A549 (cell line): Measurements from ENCODE around the gene SPSB2. TPM values are rescaled to one million over a fixed set of nuclear protein-coding genes. Genes with fewer than 3 reads are reported as not detected.

Experiments
- ATAC-seq, 2 experiments: fragments of 200-7000 bp in 1 of 2; fragments of >200 bp in 1 of 2; cut with Nextera tagmentation in 1 of 2; cut with Tn5 transposase in 1 of 2; 3 replicates each; pipeline versions ENCODE4 v1.8.0 to v1.9.1; 2018 to 2020; ENCODE audit warnings: mild to moderate bottlenecking in 1 of 2, moderate library complexity in 1 of 2
- CTCF ChIA-PET: fragments of 300-600 bp; sonication (Branson Sonifier 250); formaldehyde crosslinking; extraction: SDS; loops from one replicate; lab custom pipeline; 2021; ENCODE audit warnings: antibody characterized with exemption, inconsistent platforms; lab: Yijun Ruan, JAX
- POLR2A ChIA-PET: fragments of 350-600 bp; formaldehyde crosslinking; extraction: SDS; loops from one replicate; lab custom pipeline; 2021; ENCODE audit warnings: antibody characterized with exemption, inconsistent platforms; lab: Yijun Ruan, JAX
- DNase-seq, 2 experiments: peaks; one replicate each; pipeline versions ENCODE4 v3.0.0 to v3.0.0-alpha.2; 2011 to 2016; ENCODE audit warnings: low read depth in 1 of 2, low spot score in 1 of 2
- FAIRE-seq: peaks from 2 replicates; lab custom pipeline; 2011; peaks lifted over from hg19 to GRCh38; lab: Jason Lieb, UNC
- H3K27ac ChIP-seq, 2 experiments: fragments of >200 bp; sonication (Bioruptor Twin); formaldehyde crosslinking; 3 replicates each; pipeline ENCODE4 v1.5.1; 2016 to 2017
- H3K4me1 ChIP-seq: fragments of >200 bp; sonication (Bioruptor Twin); formaldehyde crosslinking; 3 replicates; pipeline ENCODE4 v1.6.1; 2016
- H3K4me2 ChIP-seq: fragments of >200 bp; sonication (Bioruptor Twin); formaldehyde crosslinking; 3 replicates; pipeline ENCODE4 v1.6.1; 2016
- H3K4me3 ChIP-seq: fragments of >200 bp; sonication (Bioruptor Twin); formaldehyde crosslinking; 3 replicates; pipeline ENCODE4 v1.5.1; 2016
- H3K9me3 ChIP-seq: fragments of >200 bp; sonication (Bioruptor Twin); formaldehyde crosslinking; 3 replicates; pipeline ENCODE4 v1.6.1; 2016
- CBX2 ChIP-seq: fragments of 200-600 bp; sonication (generic); IDR thresholded peaks from 2 replicates; pipeline ENCODE4 v1.6.1; 2016; ENCODE audit warnings: low read depth, mild to moderate bottlenecking, borderline replicate concordance
- CHD2 ChIP-seq: fragments of 150-350 bp; IDR thresholded peaks from 2 replicates; pipeline ENCODE4 v1.6.1; 2014; ENCODE audit warnings: low read length; ENCODE audit not compliant: partially characterized antibody
- GATA3 ChIP-seq: IDR thresholded peaks from 2 replicates; pipeline ENCODE4 v1.6.1; 2012; ENCODE audit warnings: borderline replicate concordance
- HOXB13 ChIP-seq: fragments of 250-450 bp; sonication (Bioruptor Pico); IDR thresholded peaks from 2 replicates; pipeline ENCODE4 v1.5.0; 2020; ENCODE audit warnings: low read depth, mild to moderate bottlenecking, moderate library complexity
- KDM5A ChIP-seq: fragments of 200-600 bp; sonication (generic); IDR thresholded peaks from 2 replicates; pipeline ENCODE4 v1.6.1; 2016; ENCODE audit warnings: antibody characterized with exemption, mild to moderate bottlenecking
- MAFK ChIP-seq: fragments of 450-650 bp; IDR thresholded peaks from 2 replicates; pipeline ENCODE4 v1.6.1; 2014; ENCODE audit not compliant: partially characterized antibody
- MYC ChIP-seq: IDR thresholded peaks from 2 replicates; pipeline ENCODE4 v1.6.1; 2012; ENCODE audit warnings: mild to moderate bottlenecking, inconsistent platforms, low read length, improper control_type of control experiment, borderline replicate concordance
- PHF8 ChIP-seq: fragments of 200-600 bp; sonication (generic); IDR thresholded peaks from 2 replicates; pipeline ENCODE4 v1.6.1; 2016; ENCODE audit warnings: low read depth, mild to moderate bottlenecking, antibody characterized with exemption, moderate library complexity, borderline replicate concordance
- POLR2A ChIP-seq: IDR thresholded peaks from 2 replicates; pipeline ENCODE4 v1.6.1; 2012; ENCODE audit warnings: mild to moderate bottlenecking, low read length
- POLR2AphosphoS2 ChIP-seq: conservative IDR thresholded peaks from 2 replicates; pipeline ENCODE4 v1.6.1; 2012; ENCODE audit warnings: low read length, improper control_type of control experiment, inconsistent platforms
- RAD21 ChIP-seq, 2 experiments: fragments of >200 bp in 1 of 2; sonication (Bioruptor Twin) in 1 of 2; formaldehyde crosslinking in 1 of 2; IDR thresholded peaks in 1 of 2; conservative IDR thresholded peaks in 1 of 2; 2 replicates in 1 of 2; 3 replicates in 1 of 2; pipeline ENCODE4 v1.6.1; 2012 to 2018; ENCODE audit warnings: inconsistent platforms in 1 of 2
- RARB ChIP-seq: fragments of 250-450 bp; sonication (Bioruptor Pico); IDR thresholded peaks from 2 replicates; pipeline ENCODE4 v1.8.0; 2021; ENCODE audit warnings: mild to moderate bottlenecking, moderate library complexity
- RCOR1 ChIP-seq: fragments of 150-350 bp; IDR thresholded peaks from 2 replicates; pipeline ENCODE4 v1.6.1; 2014; ENCODE audit warnings: antibody characterized with exemption, low read length, low read depth
- RFX5 ChIP-seq: fragments of 450-650 bp; IDR thresholded peaks from 2 replicates; pipeline ENCODE4 v1.7.1; 2014; ENCODE audit warnings: antibody characterized with exemption, mild to moderate bottlenecking, moderate library complexity
- SMC3 ChIP-seq: fragments of >200 bp; sonication (Bioruptor Twin); formaldehyde crosslinking; IDR thresholded peaks from 3 replicates; pipeline ENCODE4 v1.6.1; 2018; ENCODE audit warnings: inconsistent platforms
- SREBF2 ChIP-seq: fragments of 450-650 bp; IDR thresholded peaks from 2 replicates; pipeline ENCODE4 v1.6.1; 2014; ENCODE audit warnings: mild to moderate bottlenecking, moderate library complexity
- TFCP2L1 ChIP-seq: fragments of 250-450 bp; sonication (Bioruptor Pico); IDR thresholded peaks from 2 replicates; pipeline ENCODE4 v1.5.0; 2021; ENCODE audit warnings: mild to moderate bottlenecking
- ZC3H11A ChIP-seq: fragments of 450-650 bp; IDR thresholded peaks from 2 replicates; pipeline ENCODE4 v1.6.1; 2014; ENCODE audit warnings: antibody characterized with exemption, mild to moderate bottlenecking
- ZFP36 ChIP-seq: fragments of 450-650 bp; IDR thresholded peaks from 2 replicates; pipeline ENCODE4 v1.6.1; 2014; ENCODE audit warnings: borderline replicate concordance; ENCODE audit not compliant: partially characterized antibody
- ZNF302 ChIP-seq: fragments of 250-450 bp; sonication (Bioruptor Pico); IDR thresholded peaks from 2 replicates; pipeline ENCODE4 v1.9.0; 2021; ENCODE audit warnings: inconsistent platforms, mild to moderate bottlenecking, moderate library complexity
- WGBS: methylation state at CpG from one replicate; pipeline ENCODE4 v1.1.6; 2017; ENCODE audit errors: missing lambda C conversion rate; 5-methylcytosine and 5-hydroxymethylcytosine counted together
- polyA plus RNA-seq, 4 experiments: library from polyadenylated mRNA; depleted of rRNA in 3 of 4; stranded (reverse); fragments of >200 nt; fragmentation: RNase III in 1 of 4; extraction: RNeasy Plus Mini Kit Qiagen cat#74134 plus additional on column Dnase treatment in 1 of 4; gene quantifications; 2 replicates in 3 of 4; 3 replicates in 1 of 4; pipeline ENCODE4 v1.2.3, GENCODE V29; 2011 to 2017
- TF ChIP-seq, protein P1 (sequence below): fragments of >200 bp; sonication (Bioruptor Twin); formaldehyde crosslinking; IDR thresholded peaks from 2 replicates; pipeline ENCODE4 v1.6.1; 2016
- TF ChIP-seq, protein P2 (sequence below): fragments of >200 bp; sonication (Bioruptor Twin); formaldehyde crosslinking; IDR thresholded peaks from 3 replicates; pipeline ENCODE4 v1.6.1; 2016
- TF ChIP-seq, protein P3 (sequence below): fragments of 200-600 bp; sonication (generic); IDR thresholded peaks from 2 replicates; pipeline ENCODE4 v1.6.1; 2016; ENCODE audit warnings: antibody characterized with exemption, mild to moderate bottlenecking, moderate library complexity

SPSB2 gene
- polyA plus RNA-seq, 2 of the 4 experiments (the other 2 are of a cell fraction) = 16.8 to 21.8 TPM

DNA sequence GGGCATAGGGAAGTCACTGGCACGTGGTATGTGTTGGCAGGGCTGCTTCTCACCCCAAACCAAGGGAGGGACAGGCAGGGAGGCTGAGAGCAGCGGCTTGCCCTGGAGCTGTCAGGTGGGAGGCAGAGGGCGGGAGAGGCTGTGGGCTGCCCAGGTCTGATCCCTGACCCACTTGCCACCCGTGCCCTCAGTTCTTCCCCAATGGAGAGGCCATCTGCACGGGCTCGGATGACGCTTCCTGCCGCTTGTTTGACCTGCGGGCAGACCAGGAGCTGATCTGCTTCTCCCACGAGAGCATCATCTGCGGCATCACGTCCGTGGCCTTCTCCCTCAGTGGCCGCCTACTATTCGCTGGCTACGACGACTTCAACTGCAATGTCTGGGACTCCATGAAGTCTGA lies 27.7 kb downstream of the SPSB2 start:
- CTCF ChIA-PET = interaction anchor here (7.5 to 29.8 kb wide), 3 partner anchors 14 to 92 kb away, joined by 56 to 306 read pairs (median 92); partner anchors contain the start of genes MLF2 and P3H3
- Histone ChIP-seq H3K4me1 (peaks cover 8% of the 10 kb centered on the region), H3K4me2 (no peak overlapping the region), H3K4me3 (no peak overlapping the region), H3K9me3 (no peaks in the 10 kb centered on the region), H3K27ac (no peak overlapping the region)
- 95% methylated on average over 17 of the region's 17 CpGs for WGBS
- POLR2A ChIA-PET = no interaction called here
- no peak for TF ChIP-seq PHF8
- TF ChIP-seq ZFP36 = no peak
- TF ChIP-seq RAD21 (conservative IDR thresholded peaks at IDR 0.05 in 1 of 2, IDR thresholded peaks at IDR 0.05 in 1 of 2) = no peak
- no peak for TF ChIP-seq RARB (CRISPR knock-in tag)
- TF ChIP-seq TFCP2L1 (CRISPR knock-in tag) = no peak
- TF ChIP-seq SREBF2 = no peak
- TF ChIP-seq, protein P1, sequence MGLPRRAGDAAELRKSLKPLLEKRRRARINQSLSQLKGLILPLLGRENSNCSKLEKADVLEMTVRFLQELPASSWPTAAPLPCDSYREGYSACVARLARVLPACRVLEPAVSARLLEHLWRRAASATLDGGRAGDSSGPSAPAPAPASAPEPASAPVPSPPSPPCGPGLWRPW = no peak
- TF ChIP-seq, protein P2, sequence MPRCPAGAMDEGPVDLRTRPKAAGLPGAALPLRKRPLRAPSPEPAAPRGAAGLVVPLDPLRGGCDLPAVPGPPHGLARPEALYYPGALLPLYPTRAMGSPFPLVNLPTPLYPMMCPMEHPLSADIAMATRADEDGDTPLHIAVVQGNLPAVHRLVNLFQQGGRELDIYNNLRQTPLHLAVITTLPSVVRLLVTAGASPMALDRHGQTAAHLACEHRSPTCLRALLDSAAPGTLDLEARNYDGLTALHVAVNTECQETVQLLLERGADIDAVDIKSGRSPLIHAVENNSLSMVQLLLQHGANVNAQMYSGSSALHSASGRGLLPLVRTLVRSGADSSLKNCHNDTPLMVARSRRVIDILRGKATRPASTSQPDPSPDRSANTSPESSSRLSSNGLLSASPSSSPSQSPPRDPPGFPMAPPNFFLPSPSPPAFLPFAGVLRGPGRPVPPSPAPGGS = no peak
- DNase-seq = no peak
- no peak for ATAC-seq
- FAIRE-seq = no peak

DNA sequence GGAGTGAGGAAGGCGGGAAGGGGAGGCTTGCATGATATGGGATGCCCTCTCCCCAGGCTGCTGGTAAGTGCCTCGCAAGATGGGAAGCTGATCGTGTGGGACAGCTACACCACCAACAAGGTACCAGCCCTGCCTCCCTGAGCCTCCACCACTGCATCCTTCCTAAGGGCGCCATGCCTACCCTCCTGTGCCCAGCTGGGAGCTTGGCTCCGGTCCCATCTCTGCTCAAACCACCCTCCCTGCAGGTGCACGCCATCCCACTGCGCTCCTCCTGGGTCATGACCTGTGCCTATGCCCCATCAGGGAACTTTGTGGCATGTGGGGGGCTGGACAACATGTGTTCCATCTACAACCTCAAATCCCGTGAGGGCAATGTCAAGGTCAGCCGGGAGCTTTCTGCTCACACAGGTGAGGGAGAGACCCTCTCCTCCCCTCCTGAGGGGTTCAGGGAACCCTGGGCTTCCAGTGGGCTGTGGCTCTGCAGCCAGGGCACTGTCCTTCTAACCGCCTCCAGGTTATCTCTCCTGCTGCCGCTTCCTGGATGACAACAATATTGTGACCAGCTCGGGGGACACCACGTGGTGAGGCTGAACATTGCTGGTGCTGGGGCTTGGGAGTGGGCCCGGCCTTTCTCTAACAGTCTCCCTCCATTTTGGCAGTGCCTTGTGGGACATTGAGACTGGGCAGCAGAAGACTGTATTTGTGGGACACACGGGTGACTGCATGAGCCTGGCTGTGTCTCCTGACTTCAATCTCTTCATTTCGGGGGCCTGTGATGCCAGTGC lies 29.8 kb downstream of the SPSB2 start:
- Histone ChIP-seq H3K9me3 (no peaks in the 10 kb centered on the region), H3K4me2 (no peak overlapping the region), H3K4me1 (no peaks in the 10 kb centered on the region), H3K4me3 (no peak overlapping the region), H3K27ac (no peak overlapping the region)
- FAIRE-seq (no peak), DNase-seq (no peak), ATAC-seq (peak in 1 of 2 experiments; percentile 63; a peak in 3 of 6 replicates)
- ChIA-PET POLR2A (interaction anchor here (2.0 kb wide), 1 partner anchor 8 kb away, joined by 9 read pairs; the partner anchor contains the start of genes CDCA3 and USP5), CTCF (interaction anchor here (1.6 to 29.8 kb wide), 6 partner anchors 12 to 272 kb away, joined by 4 to 306 read pairs (median 32); partner anchors contain the start of genes MLF2 and P3H3)
- WGBS = 83% methylated on average over 15 of the region's 16 CpGs
- TF ChIP-seq SMC3 (no peak), POLR2AphosphoS2 (no peak), CHD2 (no peak), SREBF2 (no peak), HOXB13 (CRISPR knock-in tag) (no peak), CBX2 (no peak), RFX5 (no peak)
- TF ChIP-seq, protein P1 = no peak

DNA sequence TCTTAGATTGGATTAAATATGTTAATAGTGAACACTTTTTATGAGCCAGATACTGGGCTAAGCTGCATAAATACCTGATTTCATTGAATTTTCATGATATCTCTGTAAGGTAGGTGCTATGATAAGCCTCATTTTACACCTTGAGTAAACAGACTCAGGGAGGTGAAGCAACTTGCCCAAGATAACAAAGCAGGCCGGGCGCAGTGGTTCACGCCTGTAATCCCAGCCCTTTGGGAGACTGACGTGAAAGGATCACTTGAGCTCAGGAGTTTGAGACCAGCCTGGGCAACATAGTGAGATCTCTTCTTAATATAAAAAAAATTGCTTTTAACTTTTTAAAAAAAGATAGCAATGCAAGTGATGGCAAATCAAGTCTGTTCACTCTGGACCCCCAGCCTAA lies 31.0 kb downstream of the SPSB2 start:
- CTCF ChIA-PET = interaction anchor here (0.6 to 29.8 kb wide), 6 partner anchors 10 to 190 kb away, joined by 3 to 306 read pairs (median 31); partner anchors contain the start of genes MLF2 and P3H3
- WGBS = 95% methylated on average over 4 of the region's 4 CpGs

More for the DNA sequence above, 31.0 kb downstream of the SPSB2 start:
- H3K9me3 ChIP-seq = no peaks in the 10 kb centered on the region
- FAIRE-seq (no peak), DNase-seq (no peak)
- no peak for TF ChIP-seq GATA3
- TF ChIP-seq ZC3H11A = no peak
- TF ChIP-seq, protein P3, sequence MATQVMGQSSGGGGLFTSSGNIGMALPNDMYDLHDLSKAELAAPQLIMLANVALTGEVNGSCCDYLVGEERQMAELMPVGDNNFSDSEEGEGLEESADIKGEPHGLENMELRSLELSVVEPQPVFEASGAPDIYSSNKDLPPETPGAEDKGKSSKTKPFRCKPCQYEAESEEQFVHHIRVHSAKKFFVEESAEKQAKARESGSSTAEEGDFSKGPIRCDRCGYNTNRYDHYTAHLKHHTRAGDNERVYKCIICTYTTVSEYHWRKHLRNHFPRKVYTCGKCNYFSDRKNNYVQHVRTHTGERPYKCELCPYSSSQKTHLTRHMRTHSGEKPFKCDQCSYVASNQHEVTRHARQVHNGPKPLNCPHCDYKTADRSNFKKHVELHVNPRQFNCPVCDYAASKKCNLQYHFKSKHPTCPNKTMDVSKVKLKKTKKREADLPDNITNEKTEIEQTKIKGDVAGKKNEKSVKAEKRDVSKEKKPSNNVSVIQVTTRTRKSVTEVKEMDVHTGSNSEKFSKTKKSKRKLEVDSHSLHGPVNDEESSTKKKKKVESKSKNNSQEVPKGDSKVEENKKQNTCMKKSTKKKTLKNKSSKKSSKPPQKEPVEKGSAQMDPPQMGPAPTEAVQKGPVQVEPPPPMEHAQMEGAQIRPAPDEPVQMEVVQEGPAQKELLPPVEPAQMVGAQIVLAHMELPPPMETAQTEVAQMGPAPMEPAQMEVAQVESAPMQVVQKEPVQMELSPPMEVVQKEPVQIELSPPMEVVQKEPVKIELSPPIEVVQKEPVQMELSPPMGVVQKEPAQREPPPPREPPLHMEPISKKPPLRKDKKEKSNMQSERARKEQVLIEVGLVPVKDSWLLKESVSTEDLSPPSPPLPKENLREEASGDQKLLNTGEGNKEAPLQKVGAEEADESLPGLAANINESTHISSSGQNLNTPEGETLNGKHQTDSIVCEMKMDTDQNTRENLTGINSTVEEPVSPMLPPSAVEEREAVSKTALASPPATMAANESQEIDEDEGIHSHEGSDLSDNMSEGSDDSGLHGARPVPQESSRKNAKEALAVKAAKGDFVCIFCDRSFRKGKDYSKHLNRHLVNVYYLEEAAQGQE = no peak
- TF ChIP-seq POLR2A = no peak
- TF ChIP-seq, protein P2 = no peak
- TF ChIP-seq KDM5A = no peak
- no peak for TF ChIP-seq MYC
- TF ChIP-seq ZNF302 = no peak
- no peak for TF ChIP-seq RAD21 (conservative IDR thresholded peaks at IDR 0.05 in 1 of 2, IDR thresholded peaks at IDR 0.05 in 1 of 2)
- TF ChIP-seq MAFK = no peak
- TF ChIP-seq, protein P1 = no peak
- TF ChIP-seq RCOR1 = no peak
- TF ChIP-seq, all 56 proteins: peak for 0
- Histone ChIP-seq H3K4me3 (no peak overlapping the region), H3K4me1 (no peaks in the 10 kb centered on the region), H3K4me2 (no peak overlapping the region), H3K27ac (no peak overlapping the region)
- no peak for ATAC-seq
- POLR2A ChIA-PET = interaction anchor here (2.0 kb wide), 1 partner anchor 10 kb away, joined by 9 read pairs; the partner anchor contains the start of genes CDCA3 and USP5
